CD4-positive, alpha-beta T cell treated with Interleukin-21 for 1 hour (primary cell): Measurements from ENCODE around the gene DSG2.

ENCODE experiments used
- DNase-seq: peaks from one replicate; pipeline ENCODE4 v3.0.0-alpha.2; 2020

The DSG2 gene

GRCh38 chr18:31558567-31558966 is 60.6 kb downstream of the DSG2 start:
- no peak for DNase-seq

GRCh38 chr18:31562726-31563125 is 64.7 kb downstream of the DSG2 start:
- no peak for DNase-seq

- no peak for DNase-seq
These were observed 65.8 kb downstream of the DSG2 start for GRCh38 chr18:31563778-31564177.

DNA sequence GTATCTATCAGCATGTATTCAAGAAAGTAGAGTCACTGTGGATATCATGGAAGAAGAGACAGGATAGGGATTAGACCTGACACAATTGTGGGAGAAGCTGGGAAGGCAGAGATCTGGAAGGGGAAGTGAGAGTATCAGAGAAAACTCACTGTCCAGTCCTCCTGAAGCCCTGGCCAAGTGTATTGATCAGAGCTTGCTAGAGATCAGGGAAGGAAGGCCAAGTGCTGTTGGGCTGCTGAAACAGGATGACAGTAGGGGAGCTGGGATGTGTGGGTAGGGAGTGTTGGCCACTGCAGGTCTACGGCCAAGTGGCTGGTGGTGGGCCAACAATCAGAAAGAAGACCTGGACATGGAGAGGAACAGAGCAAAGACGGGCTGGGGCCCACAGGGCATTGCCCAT is 67.4 kb downstream of the DSG2 start:
- no peak for DNase-seq

DNA sequence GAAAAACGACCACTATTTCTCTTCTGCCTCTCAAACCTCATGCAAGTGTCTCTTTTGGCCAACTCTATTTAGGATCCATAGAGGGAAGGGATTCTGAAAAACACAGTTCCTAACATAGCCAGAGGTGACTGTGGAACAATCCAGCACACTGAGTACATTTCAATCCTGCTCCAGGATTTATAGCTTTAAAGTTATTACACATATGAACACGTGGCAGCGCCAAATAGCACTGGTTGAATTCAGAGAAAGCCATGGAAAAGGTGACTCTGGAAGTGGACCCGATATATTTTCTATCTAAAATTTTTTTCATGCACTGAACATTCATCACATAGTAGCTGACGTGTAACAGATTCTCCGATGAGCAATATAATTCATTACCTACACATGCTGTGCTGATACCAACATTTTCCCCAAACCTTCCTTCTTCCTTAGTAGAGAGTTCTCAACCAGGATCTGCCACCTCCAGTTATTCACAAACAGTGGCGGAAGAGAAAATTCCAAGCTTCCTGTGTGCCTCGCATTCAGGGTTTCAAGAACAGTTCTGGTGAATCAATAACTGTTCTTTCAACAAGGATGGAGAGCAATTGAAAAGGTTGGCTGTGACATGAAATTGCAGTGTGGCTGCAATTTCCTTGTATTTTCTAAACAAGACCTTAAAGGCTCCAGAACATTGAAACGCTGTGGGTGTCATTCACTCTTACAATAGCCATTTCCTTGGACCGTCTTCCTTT is 68.0 kb downstream of the DSG2 start:
- DNase-seq = no peak

GRCh38 chr18:31566576-31567306 is 68.8 kb downstream of the DSG2 start:
- DNase-seq = no peak

- DNase-seq = no peak
These were observed 74.4 kb downstream of the DSG2 start for GRCh38 chr18:31572368-31572767.

GRCh38 chr18:31573051-31573450 is 75.1 kb downstream of the DSG2 start:
- DNase-seq = no peak

GRCh38 chr18:31574359-31574758 is 76.4 kb downstream of the DSG2 start:
- DNase-seq = no peak

- DNase-seq = no peak
These were observed 77.7 kb downstream of the DSG2 start for GRCh38 chr18:31575515-31576257.

- no peak for DNase-seq
These were observed 78.7 kb downstream of the DSG2 start for GRCh38 chr18:31576670-31577069.

DNA sequence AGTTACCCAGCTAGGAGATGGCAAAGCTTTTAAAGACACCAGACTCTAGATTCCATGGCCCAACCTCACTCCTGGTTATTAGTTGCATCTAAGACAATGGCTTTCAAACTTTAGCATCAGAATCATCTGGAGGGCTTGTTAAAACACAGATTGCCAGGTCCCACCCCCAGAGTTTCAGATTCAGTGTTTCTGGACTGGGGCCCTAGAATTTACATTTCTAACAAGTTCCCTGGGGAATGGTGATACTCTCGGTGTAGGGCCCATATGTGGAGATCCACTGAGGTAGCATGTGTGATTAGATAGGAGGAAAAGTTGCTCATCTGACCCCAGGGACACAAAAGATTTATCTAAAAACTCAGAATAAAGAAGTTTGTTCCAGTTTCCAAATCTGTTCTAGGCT is 79.2 kb downstream of the DSG2 start:
- DNase-seq = no peak

- DNase-seq = no peak
These were observed 80.1 kb downstream of the DSG2 start for GRCh38 chr18:31578126-31578525.

GRCh38 chr18:31579375-31579774 is 81.4 kb downstream of the DSG2 start:
- DNase-seq = no peak

DNA sequence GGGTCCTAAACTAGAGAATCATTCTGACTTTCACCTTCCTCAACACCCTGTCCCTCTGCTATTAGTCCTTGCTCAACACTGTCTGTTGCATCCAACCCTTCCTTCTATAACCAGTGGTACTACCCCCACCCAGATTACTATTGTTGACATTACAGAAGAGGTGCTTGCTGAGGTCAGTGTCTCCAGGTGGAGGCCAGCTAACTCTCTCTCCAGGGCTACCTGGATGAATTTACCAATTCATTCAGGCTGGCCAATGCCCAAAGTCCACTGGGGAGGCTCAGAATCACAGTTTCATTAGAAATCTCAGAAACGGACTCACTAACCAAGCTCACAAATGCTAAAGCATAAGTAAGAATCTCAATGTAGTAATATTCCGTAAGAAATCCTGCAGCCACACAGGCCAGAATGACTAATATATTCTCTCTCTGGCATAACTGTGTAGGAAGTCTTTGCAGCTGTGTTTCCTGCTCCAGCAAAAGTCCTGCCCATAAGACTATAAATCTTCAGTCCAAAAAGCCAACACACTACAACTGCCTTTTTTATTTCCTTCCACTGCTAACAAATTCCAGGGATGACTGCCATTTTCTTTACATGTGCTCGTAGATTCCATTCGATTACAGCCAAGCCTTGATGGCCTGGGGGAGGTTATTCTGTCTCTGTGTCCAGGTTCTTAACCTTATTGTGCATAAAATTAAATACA is 83.7 kb downstream of the DSG2 start:
- DNase-seq = no peak

GRCh38 chr18:31583185-31583854 is 85.3 kb downstream of the DSG2 start:
- no peak for DNase-seq

- no peak for DNase-seq
These were observed 88.0 kb downstream of the DSG2 start for GRCh38 chr18:31585991-31586390.

DNA sequence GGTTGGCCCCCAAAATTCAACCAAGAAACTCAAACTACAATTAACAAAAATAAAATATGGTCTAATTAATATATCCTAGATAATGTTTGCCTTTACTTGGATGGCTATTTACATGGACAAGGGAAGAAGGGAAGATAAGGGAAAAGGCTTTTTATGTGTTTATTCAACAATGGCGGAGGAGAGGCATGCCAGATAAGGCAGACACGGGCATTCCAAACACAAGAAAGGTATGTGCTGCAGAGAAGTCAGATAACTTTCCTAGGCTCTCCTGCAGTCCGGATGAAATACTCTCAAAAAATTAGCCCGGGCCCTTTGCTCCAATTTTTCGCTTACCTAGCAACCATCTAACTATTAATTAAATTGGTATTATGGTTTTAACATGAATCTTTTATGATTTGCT is 88.6 kb downstream of the DSG2 start:
- no peak for DNase-seq

GRCh38 chr18:31587529-31587928 is 89.6 kb downstream of the DSG2 start:
- no peak for DNase-seq

- DNase-seq = no peak
These were observed 92.6 kb downstream of the DSG2 start for GRCh38 chr18:31590570-31590969.

- no peak for DNase-seq
These were observed 93.1 kb downstream of the DSG2 start for GRCh38 chr18:31591113-31591512.

- DNase-seq = no peak
These were observed 93.7 kb downstream of the DSG2 start, which contains the start of gene TTR for GRCh38 chr18:31591628-31592027. Gene TTR (plus strand): TSS chr18:31591877. CDS start chr18:31591903, 26 bp downstream.
